Measurements from ENCODE around the gene HMCN2.
"Not testable (repeated sequence)": the region's sequence is repeated elsewhere in the genome, so short reads cannot be mapped to it uniquely, and the experiment has no call there.

HMCN2 gene

DNA sequence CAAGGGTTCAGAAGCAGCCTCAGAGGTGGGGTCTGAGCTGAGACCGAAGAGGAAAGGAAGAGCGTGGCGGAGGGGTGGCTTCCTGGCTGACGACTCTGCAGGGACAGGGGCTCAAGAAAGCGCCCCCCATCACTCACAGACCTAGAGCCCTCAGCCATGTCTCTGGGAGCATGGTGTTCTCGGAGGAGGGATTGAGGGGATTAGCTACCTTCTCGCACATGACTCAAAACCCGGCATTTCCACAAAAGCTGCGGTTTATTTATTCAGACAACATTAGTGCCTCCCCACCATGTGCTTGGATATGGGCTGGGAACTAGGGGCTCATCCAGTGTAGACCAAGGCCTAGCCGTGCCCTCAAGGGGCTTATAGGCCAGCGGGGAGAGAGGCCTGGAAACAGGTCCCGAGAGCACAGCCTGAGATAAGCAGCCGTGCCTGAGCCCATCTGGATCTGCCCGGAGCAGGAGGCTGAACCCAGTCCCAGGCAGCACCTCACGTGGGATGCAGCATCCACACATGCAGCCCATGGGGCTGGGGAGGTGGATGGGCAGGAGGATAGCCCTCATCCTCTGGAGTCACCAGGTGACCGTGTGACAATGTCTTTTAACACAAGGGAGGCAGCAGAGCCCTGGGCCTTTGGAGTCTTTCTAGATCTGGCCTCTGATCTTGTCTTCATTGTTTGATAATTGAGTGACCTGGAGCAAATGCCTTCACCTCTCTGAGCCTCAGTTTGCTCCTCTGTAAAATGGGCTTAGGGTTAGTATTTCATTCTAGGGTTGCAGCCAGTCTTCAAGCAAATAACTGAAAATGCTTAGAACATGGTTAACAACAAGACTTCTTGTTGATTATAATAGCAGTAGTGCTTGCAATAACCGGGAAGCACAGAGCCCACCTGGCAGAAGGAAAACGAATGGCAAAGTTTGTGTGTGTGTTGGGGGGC lies 878 bp upstream of the HMCN2 start:
- no peak for DNase-seq

DNA sequence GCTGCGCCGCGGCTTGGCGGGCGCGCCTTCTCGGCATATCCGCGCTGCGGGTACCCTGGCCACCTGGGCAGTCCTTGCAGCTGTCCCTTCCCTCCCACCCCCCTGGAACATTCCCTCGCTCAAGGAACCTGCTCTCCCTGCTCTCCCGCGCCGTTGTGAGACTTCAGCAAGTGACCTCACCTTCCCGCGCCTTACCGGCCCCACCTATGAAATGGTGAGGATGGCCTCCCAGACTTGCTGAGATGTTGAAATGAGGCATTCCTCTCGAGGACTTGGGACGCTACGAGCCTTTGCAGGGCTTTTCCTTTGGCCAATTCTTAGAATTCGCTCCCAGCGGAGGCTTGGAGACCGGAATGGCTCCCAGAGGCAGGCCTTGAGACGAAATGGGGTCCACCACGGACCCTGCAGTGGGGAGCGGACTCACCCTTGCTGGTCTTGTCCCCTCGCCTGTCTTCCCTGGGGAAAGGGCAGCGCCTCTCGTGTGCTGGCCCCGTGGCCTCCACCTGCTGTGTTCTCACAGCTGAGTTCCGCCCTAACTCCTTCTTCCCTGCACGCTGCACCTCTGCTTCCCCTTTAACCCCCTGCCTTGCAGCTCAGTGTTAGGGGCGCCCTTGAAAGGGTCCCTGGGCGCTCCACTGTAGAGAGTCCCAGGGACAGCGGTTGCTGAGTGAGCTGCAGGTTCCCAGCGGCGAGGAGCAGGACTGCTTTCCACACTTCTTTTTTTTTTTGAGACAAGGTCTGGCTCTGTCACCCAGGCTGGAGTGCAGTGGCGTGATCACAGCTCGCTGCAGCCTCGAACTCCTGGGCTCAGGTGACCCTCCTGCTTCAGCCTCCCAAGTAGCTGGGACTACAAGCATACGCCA lies 907 bp downstream of the HMCN2 start:
- no peak for DNase-seq

DNA sequence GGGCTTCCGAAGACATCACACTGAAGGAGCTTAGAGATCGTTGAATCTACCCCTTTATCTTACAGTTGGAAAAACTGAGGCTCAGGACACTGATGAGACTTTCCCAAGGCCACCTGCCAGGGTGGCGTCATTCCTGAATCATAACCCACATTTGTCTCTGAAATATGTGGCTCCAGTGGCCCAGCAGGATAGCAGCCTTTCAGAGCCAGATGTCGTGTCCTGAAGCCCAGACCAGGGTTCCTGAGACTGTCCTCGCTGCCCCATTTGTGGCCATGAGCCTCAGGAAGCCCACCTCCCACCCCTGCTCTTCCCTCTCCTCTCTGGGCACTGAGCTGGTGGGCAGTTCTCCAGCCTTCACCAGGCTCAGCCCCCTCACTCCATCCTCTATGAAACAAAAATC lies 2.4 kb downstream of the HMCN2 start:
- DNase-seq: no peak

DNA sequence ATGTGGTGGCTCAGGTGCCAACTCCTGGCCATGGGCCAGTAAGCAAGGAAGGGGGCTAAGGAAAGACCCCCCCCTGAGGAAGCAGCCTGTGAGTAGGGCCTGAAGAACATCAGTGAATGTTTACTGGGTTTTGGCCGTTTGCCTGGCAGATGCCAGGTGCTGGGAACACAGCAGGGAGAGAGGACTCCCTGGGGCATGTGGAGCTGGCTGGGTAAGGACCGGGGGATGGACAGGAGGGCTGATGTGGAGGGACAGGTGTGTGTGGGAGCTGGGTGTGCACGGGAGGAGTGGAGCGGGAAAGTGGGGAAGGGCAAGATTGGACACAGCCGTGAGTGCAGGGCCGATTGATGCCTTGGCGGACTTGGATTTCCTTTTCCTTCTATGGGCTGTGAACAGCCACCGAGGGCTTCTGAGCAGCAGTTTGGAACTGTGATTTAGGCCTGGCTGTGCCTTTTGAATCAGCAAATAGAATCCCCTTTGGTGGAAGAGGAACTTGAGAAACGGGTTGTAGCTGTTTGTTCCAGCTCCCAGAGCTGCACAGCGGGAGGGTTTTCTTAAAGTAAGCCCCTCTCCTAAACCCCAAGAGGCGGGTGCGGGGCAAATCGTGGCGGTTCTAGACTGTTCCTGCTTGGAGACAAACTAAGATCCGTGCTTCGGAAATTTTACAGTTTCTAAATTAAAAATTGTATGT lies 3.1 kb downstream of the HMCN2 start:
- no peak for DNase-seq

DNA sequence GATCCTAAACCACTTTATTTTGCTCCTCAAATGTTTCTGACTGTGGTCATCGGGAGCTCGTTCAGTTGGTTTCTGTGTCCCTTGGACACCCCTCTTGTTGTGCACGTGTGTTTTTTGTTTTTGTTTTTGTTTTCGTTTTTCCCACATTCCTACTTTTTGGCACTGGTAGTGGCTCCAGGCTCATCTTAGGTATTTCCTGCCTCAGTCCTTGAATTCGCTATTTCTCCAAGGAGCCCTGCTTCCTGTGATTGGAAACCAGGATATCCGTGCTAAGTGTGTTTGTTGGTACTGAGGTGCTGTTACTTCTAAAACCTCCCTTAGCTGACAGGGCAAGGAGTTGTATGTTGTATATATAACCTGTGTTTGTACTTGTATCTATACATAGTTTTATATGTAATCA lies 5.9 kb downstream of the HMCN2 start:
- DNase-seq: no peak

DNA sequence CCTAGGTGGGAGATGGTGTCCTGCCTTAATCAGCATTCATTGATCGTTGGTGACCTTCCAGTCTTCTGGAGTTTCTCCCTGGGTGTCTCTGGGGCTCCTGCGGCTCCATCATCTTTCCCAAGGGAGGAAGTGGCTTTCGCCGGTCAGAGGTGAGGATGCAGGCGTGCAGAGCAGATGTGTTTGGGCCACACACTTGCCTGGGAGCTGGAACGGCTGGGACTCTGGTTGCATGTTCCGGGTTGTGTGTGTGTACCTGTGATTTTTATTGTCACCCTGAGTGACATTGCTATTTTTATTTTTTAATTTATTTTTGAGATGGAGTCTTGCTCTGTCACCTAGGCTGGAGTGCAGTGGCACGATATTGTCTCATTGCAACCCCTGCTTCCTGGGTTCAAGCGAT lies 9.6 kb downstream of the HMCN2 start:
- no peak for DNase-seq

DNA sequence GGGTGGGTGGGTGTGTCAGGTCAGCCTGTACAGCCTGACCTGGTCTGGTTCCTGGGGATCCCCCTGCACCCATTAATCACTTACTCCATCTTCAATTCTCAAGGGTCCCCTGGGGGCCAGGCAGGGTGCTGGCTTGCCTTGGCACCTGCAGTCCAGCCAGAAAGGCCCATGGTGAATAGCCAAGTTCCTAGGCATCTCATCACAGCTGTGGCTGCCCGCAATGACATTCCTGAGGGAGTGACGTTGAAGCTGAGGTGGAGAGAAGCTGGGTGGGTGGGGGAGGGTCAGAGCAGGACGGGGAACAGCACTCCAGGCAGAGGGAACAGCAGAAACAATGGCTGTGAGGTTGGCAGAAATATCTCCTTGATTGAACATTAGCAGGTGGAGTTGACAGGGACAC lies 10.6 kb downstream of the HMCN2 start:
- DNase-seq: no peak

DNA sequence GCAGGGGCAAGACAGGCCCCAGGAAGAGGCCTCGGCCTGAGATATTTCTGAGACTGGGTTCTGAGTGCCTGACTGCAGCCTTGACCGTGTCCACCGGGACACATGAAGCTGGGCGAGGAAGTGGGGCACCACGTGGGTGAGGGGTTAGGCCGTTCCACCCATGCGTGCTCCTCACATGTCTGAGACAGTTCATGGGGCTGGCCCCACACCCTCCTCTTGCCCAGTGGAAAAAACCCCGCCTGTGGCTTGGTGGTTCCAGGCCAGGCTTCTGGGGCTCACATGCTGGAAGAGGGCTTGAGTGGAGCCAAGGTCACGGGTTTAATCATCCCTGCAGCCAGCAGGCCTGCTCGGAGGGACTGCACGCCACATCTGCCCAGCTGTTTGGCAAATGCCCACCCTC lies 11.4 kb downstream of the HMCN2 start:
- DNase-seq: no peak

DNA sequence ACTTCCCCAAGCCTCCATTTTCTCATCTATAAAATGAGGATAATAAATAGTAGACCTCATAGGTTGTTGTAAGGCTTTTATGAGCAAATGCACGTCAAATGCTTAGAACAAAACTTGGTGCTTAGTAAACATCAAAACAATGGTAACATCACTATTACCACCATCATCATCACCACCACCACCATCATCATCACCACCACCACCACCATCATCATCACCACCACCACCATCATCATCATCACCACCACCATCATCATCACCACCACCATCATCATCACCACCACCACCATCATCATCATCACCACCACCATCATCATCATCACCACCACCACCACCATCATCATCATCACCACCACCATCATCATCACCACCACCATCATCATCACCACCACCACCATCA lies 12.0 kb downstream of the HMCN2 start:
- DNase-seq: not testable (repeated sequence)

DNA sequence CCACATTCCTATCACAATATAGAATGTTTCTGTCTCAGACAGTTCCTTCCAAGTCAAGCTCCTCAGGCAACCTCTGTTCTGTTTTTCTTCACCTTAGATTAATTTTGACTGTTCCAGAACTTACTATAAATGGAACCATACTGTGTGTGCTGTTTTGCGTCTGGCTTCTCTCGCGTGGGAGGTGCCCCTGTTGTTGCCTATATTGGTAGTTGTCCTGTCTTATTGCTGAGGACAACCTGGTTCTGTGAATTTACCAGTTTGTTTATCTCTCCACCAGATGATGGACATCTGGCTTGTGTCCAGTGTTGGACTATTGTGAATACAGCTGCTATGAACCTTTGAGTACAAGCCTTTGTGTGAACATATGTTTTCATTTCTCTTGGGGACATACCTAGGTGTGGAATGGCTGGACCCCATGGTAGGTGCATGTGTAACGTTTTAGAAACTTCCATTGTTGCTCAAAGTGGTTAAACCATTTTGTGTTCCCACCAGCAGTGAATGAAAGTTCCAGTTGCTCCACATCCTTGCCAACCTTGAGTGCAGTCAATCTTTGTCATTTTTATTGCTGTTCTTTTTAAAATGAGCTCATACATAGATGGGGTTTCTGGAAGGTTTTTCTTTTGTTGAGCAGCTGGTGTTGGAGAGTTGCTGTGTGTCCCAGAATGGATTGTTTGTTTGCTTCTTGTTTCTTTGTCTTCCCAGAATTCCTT lies 18.1 kb downstream of the HMCN2 start:
- no peak for DNase-seq

DNA sequence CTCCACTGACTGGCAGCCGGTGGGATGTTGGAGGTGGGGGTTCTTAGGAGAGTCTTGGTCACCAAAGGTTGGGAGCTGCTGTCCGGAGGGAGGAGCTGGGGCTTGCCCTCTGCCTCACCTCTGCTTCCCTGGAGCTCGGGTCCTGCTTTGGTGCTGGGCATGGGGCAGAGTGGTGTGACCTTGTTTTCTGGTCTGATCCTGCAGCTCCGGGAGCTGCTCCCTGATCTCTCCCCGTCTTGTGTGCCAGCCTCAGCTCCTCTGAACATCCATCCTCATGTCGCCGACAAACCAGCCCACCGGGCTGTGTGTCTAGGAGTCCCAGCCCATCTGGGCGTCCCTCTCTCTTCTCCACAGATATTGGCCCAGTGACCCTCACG lies 18.7 kb downstream of the HMCN2 start:
- DNase-seq: no peak

DNA sequence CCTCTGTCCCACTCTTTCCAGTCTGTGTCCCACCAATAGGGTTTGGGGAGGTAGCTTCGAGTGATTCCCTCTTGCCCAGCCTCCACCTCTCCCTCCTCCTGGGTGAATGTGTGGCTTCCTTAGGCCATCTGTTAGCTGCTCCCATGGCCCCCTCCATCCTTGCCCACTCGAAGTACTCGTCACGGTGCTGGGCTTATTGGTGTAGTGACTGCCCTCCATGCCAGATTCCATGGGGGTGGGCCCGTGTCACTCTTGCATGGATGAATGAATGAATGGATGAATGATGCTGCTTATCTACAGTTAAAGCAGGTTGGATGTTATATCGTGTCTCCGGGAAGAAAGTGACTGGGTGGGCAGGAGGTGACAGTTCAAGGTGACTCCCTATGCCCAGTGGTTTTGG lies 19.1 kb downstream of the HMCN2 start:
- no peak for DNase-seq

DNA sequence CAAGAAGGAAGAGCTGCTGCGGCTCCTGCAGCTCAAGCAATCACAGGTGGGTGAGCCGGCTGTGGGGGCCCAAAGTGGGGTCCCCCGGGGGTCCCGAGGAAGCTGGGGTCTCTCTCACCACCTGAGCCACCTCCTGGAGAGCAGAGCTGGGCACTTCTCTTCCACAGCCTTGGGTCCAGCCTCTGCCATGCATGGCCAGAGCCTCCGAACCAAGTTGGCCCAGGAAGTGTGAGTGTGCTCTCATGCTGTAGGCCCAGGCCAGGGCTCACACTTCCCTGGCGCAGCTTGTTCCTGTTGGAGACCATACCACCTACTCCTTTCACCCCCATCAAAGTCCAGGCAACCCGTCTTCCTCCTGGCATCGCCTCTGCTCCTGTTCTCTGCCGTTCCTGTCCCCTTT lies 19.7 kb downstream of the HMCN2 start:
- no peak for DNase-seq

DNA sequence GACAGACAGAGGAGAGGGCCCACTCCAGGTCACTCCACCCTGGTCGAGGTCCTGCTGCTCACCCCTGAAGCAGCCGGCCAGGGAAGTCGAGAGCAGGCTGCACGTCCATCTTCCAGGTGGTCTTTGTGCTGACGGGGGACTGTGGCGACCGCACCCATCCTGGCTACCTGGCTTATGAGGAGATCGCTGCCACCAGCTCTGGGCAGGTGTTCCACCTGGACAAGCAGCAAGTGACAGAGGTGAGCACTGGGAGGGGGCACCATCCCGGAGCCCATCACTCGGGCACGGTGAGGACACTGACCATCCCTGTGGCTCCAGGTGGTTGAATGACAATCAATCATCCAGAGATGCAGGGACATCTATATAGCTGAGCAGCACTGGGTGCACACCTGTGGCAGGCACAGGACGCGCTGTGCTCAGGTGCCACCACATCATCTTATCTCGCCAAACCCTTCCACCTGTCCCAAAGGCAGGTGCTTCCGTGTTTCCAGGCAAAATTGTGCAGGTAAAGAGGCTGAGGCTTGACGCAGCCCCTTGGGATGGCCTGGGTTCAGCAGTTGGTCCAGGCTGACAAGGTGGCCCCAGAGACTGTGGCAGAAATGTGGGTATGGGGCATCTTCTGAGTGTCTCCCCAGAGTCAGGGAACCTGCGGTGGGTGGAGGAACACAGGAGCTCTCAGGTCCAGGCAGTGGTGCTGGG lies 20.7 kb downstream of the HMCN2 start:
- no peak for DNase-seq

DNA sequence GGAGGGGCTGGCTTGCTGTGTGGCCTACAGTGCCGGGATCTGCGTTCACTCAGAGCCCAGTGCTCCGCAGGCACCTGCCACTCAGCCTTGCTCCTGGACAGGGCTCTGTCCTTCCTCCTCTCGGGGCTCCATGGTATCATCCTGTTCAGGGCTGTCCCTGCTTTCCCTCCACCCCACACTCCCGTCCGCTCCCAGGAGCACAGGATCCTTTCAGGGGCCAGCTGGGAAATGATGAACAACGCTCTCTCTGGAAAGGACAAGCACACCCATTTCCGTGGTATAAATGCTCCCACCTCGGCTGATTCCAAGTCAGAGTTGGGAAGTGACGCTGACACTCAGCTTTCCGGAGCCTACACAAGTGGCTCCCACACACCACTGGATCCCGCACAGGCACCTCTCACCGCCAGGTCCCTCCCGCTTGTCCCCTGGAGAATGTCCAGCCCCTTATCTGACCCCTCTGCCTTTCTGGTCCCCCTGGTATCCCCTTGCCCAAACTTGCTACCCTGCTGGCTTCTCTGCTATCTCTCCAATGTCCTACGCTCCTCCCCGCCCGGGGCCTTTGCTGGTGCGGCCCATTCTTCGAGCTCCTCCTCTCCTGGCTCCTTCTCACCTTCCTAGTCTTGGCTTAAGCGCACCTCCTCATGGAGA lies 21.3 kb downstream of the HMCN2 start:
- no peak for DNase-seq

DNA sequence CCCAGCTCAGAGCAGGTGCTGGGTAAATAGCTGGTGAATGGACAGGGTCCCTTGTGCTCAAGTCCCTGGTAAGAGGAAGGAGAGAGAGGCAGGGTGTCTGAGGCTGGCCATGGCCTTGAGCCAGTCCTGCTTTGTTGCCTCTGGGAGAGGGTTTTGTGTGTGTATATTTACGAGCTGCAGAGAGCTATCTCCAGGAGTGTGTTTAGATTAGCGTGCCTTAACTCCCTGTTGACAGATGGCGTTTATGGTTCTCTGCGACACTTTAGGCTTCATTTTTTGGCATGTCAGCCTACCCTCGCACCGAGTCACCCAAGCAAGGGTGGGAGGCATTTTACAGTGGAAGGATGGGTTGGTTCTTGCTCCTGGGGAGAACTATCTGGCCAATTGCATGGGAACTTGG lies 22.2 kb downstream of the HMCN2 start:
- no peak for DNase-seq

DNA sequence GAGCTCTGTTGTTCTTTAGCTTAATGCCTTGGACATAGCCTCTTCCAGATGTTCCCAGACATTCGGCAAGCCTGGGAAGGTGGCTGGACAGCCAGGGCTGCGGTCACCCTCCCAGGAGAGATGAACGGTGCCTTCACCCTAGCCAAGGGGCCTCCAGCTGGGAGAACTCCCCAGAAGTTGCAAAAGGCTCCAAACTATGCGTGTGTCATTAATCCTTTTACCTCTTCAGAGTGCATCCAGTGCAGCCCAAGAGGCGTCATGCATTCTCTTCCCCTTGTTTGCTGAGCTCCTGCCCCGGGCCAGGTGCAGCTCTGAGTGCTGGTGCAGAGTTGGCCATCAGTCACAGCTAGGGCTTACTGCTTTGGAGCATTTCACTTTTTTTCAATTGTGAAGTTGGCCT lies 22.8 kb downstream of the HMCN2 start:
- DNase-seq: no peak

DNA sequence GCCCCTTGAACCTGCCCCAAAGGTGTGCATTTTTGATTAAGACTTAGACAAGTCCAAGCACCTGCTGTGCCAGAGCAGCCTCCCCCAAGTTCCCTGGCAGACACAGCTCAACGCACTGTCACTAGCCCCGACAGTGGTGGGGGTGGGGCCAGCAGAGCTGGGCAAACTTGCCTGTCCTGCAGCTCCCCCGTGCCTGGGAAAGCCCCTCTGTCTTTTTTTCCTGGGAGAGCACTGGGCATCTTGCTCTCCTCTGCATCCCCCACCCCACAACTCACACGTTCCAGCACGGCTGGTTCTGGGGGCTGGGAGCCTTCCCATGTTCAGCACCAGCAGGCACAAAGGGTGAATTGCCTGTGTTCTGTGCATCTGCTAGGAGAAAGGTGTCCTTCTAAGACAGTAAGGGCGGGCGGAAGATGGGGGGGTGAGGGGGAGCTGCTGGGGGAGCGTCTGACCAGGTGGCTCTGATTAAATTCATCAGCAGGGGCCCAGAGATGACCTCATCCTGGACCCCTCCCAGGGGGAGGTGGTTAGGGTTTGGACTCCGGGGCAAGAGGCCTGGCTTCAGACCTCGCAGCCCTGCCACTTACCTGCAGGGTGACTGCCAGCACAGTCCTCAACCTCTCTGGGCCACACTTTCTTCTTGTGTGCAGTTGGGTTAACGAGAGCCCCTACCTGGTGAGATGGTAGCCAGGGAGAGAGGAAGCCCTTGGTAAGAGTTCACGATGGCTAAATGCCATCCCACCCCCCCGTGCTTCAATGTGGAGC lies 23.5 kb downstream of the HMCN2 start:
- no peak for DNase-seq

DNA sequence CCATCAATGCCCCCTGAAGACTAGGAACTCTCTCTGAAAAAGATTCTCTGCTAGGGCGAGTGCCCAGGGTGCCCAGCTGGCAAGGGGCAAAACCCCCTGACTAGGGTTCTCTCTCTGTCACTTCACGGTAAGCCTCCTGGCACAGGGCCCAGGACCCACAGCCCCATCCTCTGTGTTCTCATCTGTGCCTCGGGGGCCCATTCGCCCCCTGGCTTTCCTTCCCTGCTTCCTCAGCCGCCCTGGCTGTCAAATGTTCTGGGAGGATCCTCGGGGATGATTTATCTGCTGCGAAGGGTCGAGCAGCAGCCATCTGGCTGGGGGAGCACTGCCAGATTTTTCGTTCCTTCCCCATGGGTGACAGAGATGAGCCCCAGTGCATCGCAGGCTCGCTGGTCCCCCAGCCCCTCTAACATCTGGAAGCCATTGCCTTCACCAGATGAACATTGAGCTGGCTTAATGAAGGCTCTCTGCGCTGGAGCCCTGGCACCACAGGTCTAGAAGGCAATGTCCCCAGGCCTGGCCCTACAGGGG lies 24.2 kb downstream of the HMCN2 start:
- no peak for DNase-seq
